Measurements from ENCODE around the gene ITPR2.
"Not testable (repeated sequence)": the region's sequence is repeated elsewhere in the genome, so short reads cannot be mapped to it uniquely, and the experiment has no call there.

ITPR2 gene

DNA sequence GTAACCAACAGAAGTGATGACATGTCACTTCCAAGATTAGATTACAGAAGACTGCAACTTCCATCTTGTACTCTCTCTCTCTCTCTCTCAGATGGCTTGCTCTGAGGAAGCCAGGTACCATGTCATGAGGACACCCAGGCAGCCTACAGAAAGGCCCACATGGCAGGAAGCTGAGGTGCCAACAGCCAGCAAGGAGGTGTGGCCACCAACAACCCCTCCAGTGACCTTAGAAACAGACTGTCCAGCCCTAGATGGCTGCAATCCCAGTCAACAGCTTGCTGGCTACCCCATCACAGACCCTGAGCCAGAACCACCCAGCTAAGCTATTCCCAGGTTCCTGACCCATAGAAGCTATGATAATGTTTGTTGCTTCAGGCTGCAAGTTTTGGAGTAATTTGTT lies 178.4 kb downstream of the ITPR2 start:
- no peak for DNase-seq

DNA sequence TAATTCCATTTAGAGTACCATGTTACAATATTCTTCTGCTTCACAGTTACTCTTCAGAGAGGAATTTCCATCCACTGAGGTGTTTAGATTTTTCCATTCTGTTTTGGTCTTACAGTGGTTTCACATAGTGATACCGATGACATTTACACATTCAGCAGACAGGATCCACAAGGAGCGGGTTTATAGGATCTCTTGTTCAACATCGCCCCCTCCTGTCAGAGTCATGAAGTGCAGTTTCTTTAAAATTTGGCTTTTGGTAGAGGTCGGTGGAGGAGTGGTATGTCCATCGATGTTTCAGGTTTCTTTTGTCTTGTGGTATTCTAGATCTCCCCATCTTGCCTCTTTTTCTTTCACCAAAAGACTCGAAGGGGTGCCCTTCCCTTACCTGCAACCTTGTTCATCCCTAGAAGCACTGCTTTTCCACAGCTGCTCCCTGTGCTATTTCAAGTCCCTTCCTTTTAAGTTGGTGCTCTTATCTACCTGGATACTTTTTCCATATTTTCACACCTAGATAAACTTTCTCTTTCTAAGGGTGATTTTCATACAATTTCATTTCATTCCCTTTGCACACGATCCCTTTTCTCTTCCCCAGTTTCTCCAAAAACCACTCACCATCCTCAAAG lies 181.3 kb downstream of the ITPR2 start:
- no peak for DNase-seq

DNA sequence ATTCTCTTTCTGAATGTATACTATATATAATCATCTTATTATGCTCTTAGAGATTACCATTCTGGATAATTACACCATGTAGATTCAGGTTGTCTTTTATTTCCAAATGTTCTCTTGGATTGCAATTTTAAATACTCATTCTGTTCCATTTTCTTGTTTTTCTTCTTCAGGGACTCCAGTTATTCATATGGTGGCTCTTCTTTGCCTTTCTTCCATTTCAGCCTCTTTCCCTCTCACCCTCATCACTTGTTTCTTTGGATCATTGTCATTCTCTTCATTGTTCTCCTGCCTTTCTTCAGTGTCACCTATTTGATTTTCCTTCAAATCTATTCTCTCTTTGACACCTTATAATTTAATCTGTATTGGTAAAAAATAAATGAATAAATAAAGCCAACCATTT lies 182.0 kb downstream of the ITPR2 start:
- DNase-seq, result no peak

DNA sequence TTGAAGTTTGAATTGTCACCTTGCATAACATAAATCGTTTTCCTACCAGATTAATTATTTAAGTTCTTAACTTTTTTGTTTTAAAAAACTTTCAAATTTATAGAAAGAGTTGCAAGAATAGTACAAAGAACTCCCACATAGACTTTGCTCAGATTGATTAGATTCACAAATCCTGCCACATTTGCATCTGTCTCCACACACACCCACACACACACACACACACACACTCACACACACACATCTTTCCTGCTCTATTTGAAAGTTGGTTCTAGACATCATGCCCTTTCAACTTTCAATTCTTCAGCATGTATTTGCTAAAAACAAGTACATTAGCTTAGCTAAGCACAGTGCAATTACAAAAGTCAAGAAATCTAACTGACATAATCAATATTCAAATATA lies 184.0 kb downstream of the ITPR2 start:
- no peak for DNase-seq

DNA sequence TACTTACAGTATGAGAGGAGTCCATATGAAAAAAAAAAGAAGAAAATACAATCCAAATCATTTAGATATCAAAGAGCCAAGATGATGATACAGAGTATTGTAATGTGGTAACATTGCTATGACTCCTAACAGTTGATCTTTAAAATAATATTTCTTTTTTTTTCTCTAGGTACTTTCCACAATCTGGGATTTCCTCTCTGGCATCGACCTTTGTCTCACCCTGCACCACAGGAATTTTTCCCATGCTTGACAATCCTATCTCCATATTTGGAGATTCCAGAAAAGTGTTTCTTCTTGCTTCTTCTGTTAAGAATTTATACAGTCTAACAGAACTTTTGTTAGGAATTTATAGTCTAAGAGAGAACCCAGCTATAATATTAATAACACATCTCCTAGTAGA lies 184.4 kb downstream of the ITPR2 start:
- no peak for DNase-seq

DNA sequence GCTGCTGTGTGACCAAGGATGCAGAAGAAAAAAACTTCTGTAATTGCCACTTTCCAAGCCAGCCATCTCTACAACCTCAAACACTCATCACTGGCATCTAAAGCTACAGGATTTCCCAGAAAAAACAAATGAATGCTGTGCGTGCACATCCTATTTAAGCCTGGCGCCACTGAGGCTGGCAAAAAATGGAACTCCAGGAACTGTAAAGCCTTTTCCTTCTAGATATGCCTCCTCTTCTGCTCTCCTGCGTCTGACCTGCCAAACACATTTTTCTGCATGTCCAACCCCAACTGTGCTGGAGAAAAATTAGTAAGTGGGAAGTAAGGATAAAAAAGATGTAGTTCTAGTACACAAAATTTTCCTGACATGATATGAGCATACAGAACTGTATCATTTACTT lies 184.9 kb downstream of the ITPR2 start:
- no peak for DNase-seq

DNA sequence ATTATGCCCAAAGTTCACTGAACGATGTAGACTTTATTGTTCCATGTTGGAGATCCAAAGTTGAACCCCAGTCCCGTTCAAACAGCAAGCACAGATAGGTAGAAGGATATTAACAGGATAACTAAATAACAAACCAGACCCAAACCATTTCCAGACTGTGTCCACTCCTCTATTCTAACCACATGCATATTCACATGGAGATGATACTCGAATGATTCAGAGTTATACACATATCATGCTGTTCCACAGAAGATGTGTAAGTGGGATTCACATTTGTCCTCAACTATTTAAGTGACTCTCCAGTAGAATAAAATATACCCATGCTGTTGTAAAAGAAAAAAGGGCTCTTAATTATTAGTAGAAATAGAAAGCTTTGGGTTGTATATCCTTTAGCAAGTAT lies 185.9 kb downstream of the ITPR2 start:
- no peak for DNase-seq

DNA sequence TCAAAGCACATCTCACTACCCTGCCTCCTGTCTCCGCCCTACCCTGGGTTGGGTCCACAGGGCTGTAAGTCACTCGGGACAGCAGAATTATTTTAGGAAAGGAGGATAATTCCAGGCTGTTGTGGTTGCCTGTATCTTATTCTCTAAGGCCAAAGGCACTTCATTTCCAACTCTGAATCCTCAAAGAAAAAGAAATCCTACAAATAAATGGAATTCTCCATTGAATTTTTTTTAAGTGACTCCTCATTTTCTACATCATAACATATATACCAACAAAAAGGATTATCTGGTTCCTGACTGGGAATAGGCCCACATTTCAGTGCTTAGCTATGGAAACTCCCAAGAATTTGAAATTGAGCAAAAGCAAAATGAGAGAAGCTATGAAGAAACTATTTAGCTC lies 186.4 kb downstream of the ITPR2 start:
- DNase-seq, result no peak

DNA sequence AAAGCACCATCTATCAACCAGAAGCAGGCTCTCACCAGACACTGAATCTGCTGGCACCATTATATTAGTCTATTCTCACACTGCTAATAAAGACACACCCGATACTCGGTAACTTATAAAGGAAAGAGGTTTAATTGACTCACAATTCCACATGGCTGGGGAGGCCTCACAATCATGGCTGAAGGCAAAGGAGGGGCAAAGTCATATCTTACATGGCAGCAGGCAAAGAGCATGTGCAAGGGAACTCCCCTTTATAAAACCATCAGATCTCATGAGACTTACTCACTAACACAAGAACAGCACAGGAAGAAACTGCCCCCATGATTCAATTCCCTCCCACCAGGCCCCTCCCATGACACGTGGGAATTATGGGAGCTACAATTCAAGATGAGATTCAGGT lies 188.6 kb downstream of the ITPR2 start:
- not testable (repeated sequence) for DNase-seq

DNA sequence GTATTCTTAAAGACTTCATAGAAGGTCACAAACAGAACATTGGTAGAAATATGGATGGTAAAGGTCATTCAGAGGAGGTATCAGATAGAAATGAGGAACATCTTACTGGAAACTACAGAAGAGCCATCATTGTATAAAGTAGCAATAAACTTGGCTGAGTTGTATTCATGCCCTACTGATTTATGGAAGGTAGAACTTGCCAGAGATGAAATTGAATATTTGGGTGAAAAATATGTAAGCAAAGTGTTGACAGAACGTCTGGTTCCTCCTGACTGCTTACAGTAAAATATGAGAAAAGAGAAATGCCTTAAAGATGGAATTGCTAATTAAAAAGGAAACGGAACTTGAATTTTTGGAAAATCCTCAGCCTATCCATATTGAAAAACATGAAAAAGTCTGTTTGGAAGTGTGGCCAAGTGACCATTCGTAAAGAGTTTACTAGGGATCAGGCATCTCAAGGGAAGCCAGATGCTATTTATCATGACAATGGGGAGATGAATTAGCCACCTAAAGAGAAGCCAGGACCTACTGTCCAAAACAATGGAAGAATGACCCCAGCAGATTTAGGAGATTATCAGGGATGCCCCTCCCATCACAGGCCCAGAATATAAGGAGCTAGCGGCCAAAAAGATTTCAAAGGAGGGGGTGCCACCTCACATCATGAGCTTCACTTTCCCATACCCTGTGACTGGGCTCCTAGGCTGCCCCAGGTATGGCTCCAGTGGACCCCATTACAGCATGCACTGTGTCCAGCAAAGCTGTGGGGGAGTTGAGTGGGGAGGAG lies 189.3 kb downstream of the ITPR2 start:
- no peak for DNase-seq

DNA sequence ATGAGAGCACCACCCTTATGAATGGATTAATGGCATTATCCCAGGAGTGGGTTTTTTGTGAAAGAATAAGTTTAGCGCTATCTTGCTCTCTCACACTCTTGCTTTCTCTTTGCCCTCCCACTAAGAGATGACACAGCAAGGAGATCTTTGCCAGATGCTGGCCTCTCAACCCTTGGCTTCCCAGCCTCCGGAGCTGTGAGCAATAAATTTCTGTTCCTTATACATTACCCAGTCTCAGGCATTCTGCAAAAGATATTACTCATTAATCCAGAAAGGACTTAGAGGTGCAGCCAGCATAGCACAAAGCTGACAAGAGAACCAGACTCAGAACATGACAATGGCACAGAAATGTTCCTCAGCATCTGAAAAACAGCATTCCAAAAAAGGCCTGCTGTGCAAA lies 190.6 kb downstream of the ITPR2 start:
- DNase-seq, result no peak

DNA sequence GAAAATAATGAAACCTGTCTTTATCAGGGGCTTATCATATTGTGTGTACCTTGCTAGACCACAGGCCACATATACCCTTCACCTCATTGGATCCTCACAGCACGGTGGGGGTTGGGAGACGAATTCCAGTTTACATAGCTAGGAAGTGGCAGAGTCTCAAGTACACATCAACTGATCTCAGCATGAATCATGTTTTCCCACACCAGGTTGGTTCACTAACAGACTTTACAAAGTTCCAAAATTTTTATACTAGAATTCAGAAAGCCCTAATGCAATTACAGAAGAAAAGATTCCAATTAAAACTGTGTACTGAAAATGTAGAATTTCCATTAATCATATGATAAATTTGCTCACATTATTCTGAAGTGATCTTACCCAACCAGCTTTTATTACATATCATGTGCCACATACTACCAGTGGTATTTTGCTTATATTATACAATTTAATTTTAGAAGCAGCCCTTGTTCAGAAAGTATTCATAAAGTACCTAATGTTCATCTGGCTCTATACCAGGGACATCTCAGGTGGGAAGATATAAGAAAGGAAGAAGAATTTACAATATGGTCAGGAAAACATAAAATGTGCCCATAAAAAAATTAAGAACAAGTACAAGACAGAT lies 196.2 kb downstream of the ITPR2 start:
- no peak for DNase-seq

DNA sequence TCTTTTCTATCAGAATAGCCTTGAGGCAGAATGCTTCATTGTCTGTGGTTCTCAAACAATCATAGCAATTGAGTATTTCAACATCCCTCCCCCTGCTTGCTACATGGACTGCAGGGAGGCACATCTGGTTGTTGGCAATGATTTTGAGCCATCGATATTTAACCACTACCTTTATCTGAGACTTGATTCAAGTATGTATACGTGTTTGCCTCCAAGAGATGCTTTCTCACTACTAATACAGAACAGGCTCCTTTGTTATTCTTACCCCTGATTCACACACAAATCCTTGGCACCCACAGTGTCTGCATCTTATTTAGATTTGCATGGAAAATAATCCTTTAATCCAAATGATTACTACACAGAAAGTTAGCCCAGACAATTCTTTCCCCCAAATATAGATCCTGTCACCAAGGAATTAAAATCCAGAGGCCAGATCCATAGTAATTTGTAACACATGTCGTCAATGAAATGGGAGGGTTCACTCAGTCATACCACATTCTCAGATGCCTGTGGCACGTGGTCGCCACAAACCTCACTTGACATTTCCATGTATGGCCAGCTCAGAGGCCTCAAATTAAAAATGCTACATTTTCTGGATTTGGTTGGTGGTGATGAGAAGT lies 199.3 kb downstream of the ITPR2 start:
- no peak for DNase-seq

DNA sequence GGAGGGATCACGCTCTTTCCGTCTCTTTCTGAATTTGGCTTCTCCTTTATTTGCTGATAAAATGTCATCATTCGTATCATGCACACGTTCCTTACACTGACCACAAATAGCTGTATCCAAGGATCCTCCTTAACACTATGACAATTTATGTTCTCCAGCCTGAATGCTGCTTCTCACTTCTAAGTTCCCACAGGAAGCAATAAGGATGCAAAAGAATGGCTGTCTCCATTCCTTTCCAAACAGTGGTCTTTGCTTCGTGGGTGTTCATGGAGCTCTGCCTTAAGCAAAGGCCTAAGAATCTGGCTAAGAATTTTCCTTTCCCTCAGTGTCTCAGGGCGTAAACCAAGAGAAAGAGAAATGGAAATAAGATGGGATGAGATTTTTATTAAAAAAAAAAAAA lies 200.2 kb downstream of the ITPR2 start:
- no peak for DNase-seq

DNA sequence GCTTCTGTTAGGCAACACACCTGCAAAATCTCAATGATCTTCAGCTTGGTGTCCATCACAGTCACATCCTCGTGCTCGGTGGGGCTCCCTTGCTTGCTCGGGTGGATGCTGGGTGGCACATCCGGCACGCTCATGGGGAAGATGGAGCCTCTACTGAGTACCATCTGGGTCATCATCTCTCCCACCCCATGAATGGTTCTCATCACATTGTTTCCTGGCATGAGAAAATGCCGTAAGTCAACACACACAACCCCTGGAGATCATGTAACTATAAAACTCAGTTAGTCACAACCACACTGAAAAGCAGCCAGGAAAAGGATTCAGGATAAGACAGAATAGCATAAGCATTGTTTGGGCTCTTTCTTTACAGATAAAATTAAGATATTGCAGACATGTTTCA lies 201.1 kb downstream of the ITPR2 start:
- DNase-seq, result no peak

DNA sequence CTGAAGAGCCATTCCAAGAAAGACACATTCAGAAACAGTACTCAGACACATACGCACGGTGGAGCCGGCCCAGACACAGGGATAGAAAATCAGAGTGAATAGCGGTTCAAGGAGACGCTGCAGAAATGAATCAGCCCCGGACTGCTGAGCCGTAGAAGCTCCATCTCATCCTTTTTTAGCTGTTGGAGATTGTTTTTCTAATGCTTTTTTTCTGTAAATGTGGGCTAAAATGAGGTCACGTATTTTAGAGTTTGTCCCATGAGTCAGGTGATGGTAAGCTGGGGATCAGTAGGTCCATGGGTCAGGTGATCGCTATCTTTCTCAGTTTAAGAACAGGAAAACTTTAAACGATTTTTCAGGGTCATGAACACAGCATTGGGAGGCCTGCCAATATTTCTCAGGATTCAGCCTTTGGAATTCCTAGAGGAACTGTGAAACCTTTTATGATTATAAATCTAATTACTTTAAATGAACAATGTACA lies 202.4 kb downstream of the ITPR2 start:
- no peak for DNase-seq

DNA sequence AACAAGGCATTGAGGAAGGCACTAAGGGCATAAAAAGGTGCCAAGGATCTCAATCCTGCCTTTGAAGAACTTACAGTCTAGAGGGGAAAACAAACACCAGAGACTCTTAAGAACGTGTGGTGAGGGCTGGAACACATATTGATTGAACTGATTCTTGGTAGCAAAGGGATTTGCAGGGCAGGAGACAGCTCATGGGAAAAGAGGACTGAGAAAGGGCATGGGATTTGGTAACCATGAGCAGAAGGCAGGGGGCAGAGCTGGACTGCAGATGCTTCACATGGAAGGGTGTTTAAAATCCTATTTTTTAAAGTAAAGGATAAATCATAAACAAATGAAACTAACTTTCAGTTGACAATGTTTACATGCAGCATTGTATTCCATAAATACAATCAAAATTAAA lies 203.1 kb downstream of the ITPR2 start:
- DNase-seq, result no peak

DNA sequence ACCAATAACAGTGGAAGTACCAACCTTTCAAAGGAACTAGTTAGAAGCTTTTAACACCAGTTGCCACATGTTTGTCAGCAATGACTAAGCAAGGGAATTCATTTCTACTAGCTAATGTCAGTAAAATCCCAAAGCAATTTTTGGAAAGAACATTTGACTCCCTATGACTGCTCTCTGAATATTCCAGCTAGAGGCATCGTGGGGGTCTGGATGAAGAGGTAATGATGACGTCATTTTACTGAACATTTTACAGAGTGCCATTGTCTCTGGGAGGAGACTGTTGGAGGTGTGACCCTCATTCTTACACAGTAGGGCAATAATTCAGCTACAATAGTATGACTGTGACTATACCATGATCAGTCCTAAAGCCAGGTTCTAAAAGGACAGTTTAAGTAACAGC lies 204.8 kb downstream of the ITPR2 start:
- DNase-seq, result no peak

DNA sequence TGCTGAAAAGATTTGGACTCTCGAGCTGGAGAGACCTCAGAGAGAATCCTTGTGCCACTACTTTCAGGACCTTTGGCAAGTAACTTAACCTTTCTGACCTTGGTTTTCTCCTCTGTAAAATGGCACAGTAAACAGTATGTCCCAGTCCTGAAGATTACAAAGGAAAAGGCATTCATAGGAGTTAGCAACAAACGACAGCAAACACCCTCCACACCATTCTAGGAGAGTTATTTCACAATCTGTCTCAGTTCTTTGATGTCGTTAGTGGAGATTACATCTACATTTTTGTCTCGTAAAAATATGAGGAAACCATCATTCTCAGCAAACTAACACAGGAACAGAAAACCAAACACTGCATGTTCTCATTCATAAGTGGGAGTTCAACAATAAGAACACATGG lies 205.7 kb downstream of the ITPR2 start:
- no peak for DNase-seq

DNA sequence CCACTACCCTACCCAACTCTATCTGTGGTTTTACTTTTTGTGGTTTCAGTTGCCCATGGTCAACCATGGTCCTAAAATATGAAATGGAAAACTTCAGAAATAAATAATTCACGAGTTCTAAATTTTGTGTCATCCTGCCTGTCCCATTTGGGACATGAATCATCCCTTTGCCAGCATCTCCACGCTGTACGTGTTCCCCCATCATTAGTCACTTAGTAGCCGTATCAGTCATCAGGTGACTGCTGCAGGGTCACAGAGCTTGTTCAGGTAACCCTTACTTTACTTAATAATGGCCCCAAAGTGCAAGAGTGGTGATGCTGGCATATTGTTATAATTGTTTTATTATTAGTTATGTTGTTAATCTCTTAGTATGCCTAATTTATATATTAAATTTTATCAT lies 209.9 kb downstream of the ITPR2 start:
- DNase-seq, result no peak

DNA sequence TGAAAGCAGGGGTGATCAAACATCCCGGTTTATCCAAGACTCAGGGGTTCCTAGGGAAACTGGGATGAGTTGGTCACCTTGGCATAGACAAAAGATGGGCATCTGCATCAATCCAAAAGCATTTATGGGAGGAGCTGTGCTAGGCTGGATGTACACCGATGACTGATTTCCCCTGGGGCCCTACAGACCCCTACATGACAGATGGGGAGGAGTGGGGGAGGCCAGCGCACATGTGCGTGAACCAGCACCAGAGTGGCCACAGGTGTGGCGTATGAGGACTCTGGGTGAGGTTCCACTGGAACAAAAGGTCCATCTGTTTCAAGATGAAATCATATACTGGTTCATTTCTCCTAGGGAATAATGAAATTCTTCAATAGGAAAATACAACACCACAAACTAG lies 210.4 kb downstream of the ITPR2 start:
- no peak for DNase-seq

DNA sequence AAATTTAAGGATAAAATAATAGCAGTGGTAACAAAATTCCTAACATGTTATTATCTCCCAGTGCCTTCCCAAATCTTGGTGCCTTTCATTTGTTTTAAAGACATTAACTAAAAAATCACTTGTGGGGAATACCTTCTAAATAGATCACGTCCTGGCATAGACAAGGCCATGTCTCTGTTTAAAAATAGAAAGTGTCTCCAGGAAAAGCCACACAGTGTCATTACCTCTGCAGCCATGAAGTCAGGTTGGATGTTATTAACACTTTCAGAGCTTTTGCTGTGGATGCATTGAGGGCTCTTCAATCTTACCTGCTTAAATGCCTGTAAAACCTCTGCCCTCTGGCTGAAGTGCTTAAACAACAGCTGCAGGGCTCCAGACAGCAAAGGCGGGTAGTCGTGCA lies 211.1 kb downstream of the ITPR2 start:
- DNase-seq, result no peak

DNA sequence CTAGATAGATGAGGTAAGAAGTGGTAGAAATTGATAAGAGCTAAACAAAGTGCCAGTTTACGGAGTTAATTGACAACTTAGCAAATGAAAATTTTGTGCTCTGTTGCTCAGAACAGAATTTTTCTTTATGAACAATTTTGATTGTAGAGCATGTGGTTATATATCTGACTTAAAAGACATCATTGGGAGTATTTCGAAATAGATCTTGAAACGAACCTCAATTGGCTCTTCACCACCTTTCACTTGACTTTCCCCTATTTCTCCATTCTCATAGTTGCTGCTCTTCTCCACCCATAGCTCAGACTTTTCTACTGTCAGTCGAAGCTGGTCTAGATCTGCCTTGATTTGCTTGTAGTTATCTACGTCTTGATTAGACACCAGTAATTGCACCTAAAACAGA lies 212.1 kb downstream of the ITPR2 start:
- DNase-seq, result no peak

DNA sequence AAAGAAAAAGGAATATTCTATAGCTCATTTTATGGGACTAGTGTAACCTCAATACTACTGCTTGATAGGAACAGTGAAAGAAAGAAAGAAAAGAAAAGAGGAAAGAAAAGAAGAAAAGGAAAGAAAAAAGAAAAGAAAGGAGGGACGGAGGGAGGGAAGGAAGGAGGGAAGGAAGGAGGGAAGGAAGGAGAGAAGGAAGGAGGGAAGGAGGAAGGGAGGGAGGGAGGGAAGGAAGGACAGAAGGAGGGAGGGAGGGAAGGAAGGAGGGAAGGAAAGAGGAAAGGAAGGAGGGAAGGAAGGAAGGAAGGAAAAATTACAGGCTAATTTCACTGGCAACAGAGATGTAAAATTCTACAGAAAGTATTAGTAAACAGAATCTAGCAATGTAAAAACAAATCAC lies 215.5 kb downstream of the ITPR2 start:
- no peak for DNase-seq

Data from NCI-H2227 treated with DMSO at 0.1 percent for 48 hours (cell line).